ENCODE results near the gene SNX1.

The SNX1 gene

DNA sequence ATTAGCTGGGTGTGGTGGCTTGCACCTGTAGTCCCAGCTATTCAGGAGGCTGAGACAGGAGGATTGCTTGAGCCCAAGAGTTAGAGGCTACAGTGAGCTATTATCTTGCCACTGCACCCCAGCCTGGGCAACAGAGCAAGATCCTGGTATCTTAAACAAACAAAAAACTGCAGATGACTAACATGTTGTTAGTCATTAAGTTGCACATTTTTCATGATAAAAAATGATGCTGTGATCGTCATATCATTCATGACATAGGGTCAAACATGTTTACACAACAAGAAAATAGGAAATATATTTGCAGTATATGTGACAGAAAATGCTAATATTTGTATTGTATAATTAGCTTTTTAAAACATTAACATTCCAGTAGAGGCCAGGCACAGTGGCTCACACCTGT is 29.3 kb upstream of the SNX1 start:
- no peak overlapping the region for H3K14ac ChIP-seq (ENCODE audit: low read length in 2 of 2)
- H3K9ac ChIP-seq (ENCODE audit: low read length) = no peak overlapping the region
- H3K4me1 ChIP-seq (ENCODE audit: control insufficient read depth, insufficient read depth, low read depth, low read length) = peaks cover 3% of the 10 kb centered on the region
- H2AK5ac ChIP-seq (ENCODE audit: low read length, severe bottlenecking) = no peak overlapping the region
- WGBS = no CpG with 5 or more reads among the region's 1 CpG
- H2BK5ac ChIP-seq (ENCODE audit: low read depth, low read length, poor library complexity, severe bottlenecking) = no peak overlapping the region
- H3K4ac ChIP-seq (ENCODE audit: low read depth in 1 of 2, low read length in 2 of 2) = no peak overlapping the region
- H3K9me3 ChIP-seq (ENCODE audit: control insufficient read depth, low read length) = no peaks in the 10 kb centered on the region
- H3K18ac ChIP-seq (ENCODE audit: low read depth in 1 of 2, low read length in 2 of 2) = no peak overlapping the region
- H3K79me1 ChIP-seq (replicated peaks; ENCODE audit: low read length, poor library complexity, severe bottlenecking) = no peaks in the 10 kb centered on the region
- no peak for DNase-seq
- no peak overlapping the region for H2BK12ac ChIP-seq (ENCODE audit: low read length in 2 of 2)
- no peak overlapping the region for H4K91ac ChIP-seq (ENCODE audit: low read length)
- no peak overlapping the region for H3K27ac ChIP-seq (ENCODE audit: low read length, poor library complexity, severe bottlenecking)
- H3K4me2 ChIP-seq (ENCODE audit: low read length, poor library complexity, severe bottlenecking) = no peak overlapping the region
- no peaks in the 10 kb centered on the region for H3K36me3 ChIP-seq (ENCODE audit: control insufficient read depth in 1 of 2, insufficient read depth in 2 of 2, low read depth in 1 of 2, low read length in 2 of 2)
- no peak overlapping the region for H2BK120ac ChIP-seq (ENCODE audit: low read depth, low read length)
- no peak overlapping the region for H3K4me3 ChIP-seq (ENCODE audit: insufficient read depth in 1 of 2, low read depth in 1 of 2, low read length in 2 of 2)
- H3K27me3 ChIP-seq (ENCODE audit: control insufficient read depth in 1 of 2, insufficient read depth in 1 of 2, low read length in 2 of 2) = no peaks in the 10 kb centered on the region
- H2BK15ac ChIP-seq (ENCODE audit: low read depth, poor library complexity, severe bottlenecking) = no peak overlapping the region
- H4K8ac ChIP-seq (ENCODE audit: low read length) = no peak overlapping the region
- no peak overlapping the region for H2AFZ ChIP-seq (ENCODE audit: low read depth, low read length)
- no peak overlapping the region for H3K23ac ChIP-seq (ENCODE audit: low read length in 2 of 2)

DNA sequence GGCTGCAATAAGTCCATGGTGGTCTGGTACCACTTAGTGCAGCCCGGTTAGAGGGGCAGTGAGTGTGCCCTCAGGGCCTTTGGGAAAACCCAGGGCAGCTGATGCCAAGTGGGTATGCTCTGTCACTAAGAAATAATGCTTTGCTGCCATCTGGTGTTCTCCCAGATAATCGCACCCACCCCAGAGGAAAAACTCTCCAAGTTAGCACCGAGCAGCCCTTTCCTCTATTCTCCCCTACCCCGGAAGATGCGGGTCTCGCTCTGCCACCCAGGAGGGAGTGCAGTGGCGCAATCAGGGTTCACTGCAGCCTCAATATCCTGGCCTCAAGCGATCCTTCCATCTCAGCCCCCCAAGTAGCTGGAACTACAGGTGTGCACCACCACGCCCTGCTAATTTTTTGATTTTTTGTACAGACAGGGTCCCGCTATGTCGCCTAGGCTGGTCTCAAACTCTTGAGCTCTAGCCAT is 28.2 kb upstream of the SNX1 start:
- H3K18ac ChIP-seq (ENCODE audit: low read depth in 1 of 2, low read length in 2 of 2) = no peak overlapping the region
- peaks cover 4 to 5% of the 10 kb centered on the region in 2 experiments for H3K36me3 ChIP-seq (ENCODE audit: control insufficient read depth in 1 of 2, insufficient read depth in 2 of 2, low read depth in 1 of 2, low read length in 2 of 2)
- peak; percentile 74 for DNase-seq
- no peak overlapping the region for H3K4ac ChIP-seq (ENCODE audit: low read depth in 1 of 2, low read length in 2 of 2)
- no peaks in the 10 kb centered on the region for H3K27me3 ChIP-seq (ENCODE audit: control insufficient read depth in 1 of 2, insufficient read depth in 1 of 2, low read length in 2 of 2)
- H3K9ac ChIP-seq (ENCODE audit: low read length) = peak overlapping the region; percentile 79
- H3K79me1 ChIP-seq (replicated peaks; ENCODE audit: low read length, poor library complexity, severe bottlenecking) = no peaks in the 10 kb centered on the region
- no peak overlapping the region for H2BK15ac ChIP-seq (ENCODE audit: low read depth, poor library complexity, severe bottlenecking)
- H3K4me2 ChIP-seq (ENCODE audit: low read length, poor library complexity, severe bottlenecking) = peak overlapping the region; percentile 29
- no peak overlapping the region for H2BK120ac ChIP-seq (ENCODE audit: low read depth, low read length)
- no peak overlapping the region for H4K91ac ChIP-seq (ENCODE audit: low read length)
- H3K14ac ChIP-seq (ENCODE audit: low read length in 2 of 2) = no peak overlapping the region
- no peak overlapping the region for H2AK5ac ChIP-seq (ENCODE audit: low read length, severe bottlenecking)
- H3K9me3 ChIP-seq (ENCODE audit: control insufficient read depth, low read length) = no peaks in the 10 kb centered on the region
- peak overlapping the region in 1 of 2 experiments; percentile 49 for H2BK12ac ChIP-seq (ENCODE audit: low read length in 2 of 2)
- 28% methylated on average over 11 of the region's 11 CpGs for WGBS
- H3K4me3 ChIP-seq (ENCODE audit: insufficient read depth in 1 of 2, low read depth in 1 of 2, low read length in 2 of 2) = no peak overlapping the region
- no peak overlapping the region for H3K27ac ChIP-seq (ENCODE audit: low read length, poor library complexity, severe bottlenecking)
- H4K8ac ChIP-seq (ENCODE audit: low read length) = no peak overlapping the region
- H2BK5ac ChIP-seq (ENCODE audit: low read depth, low read length, poor library complexity, severe bottlenecking) = no peak overlapping the region
- peaks cover 6% of the 10 kb centered on the region for H3K4me1 ChIP-seq (ENCODE audit: control insufficient read depth, insufficient read depth, low read depth, low read length)
- H2AFZ ChIP-seq (ENCODE audit: low read depth, low read length) = peak overlapping the region; percentile 43
- no peak overlapping the region for H3K23ac ChIP-seq (ENCODE audit: low read length in 2 of 2)

DNA sequence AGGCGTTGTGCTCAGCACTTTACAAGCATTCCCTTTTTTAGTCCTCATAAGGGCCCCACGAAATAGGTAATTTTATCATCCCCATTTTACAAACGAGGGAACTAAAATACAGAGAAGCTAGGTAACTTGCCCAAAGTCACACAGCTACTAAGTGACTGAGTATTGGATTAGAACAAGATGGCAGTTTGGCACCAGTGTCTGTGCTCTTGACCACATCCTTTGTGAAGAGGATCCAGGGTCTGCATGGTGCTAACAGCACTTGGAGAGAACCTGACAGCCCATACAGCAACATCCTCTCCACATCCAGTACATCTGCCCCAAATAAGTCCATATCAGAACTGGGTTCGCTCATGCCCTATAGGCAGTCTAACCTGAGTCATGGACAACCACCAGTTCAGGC is 27.6 kb upstream of the SNX1 start:
- Histone ChIP-seq H3K9ac (ENCODE audit: low read length) (peak overlapping the region; percentile 79), H2BK5ac (ENCODE audit: low read depth, low read length, poor library complexity, severe bottlenecking) (no peak overlapping the region), H3K27ac (ENCODE audit: low read length, poor library complexity, severe bottlenecking) (no peak overlapping the region), H3K4me3 (ENCODE audit: insufficient read depth in 1 of 2, low read depth in 1 of 2, low read length in 2 of 2) (no peak overlapping the region), H3K14ac (ENCODE audit: low read length in 2 of 2) (no peak overlapping the region), H2BK120ac (ENCODE audit: low read depth, low read length) (no peak overlapping the region), H3K79me1 (replicated peaks; ENCODE audit: low read length, poor library complexity, severe bottlenecking) (no peaks in the 10 kb centered on the region), H2AK5ac (ENCODE audit: low read length, severe bottlenecking) (no peak overlapping the region), H4K91ac (ENCODE audit: low read length) (no peak overlapping the region), H2BK12ac (ENCODE audit: low read length in 2 of 2) (no peak overlapping the region), H2AFZ (ENCODE audit: low read depth, low read length) (no peak overlapping the region), H3K23ac (ENCODE audit: low read length in 2 of 2) (no peak overlapping the region), H3K4me1 (ENCODE audit: control insufficient read depth, insufficient read depth, low read depth, low read length) (peaks cover 6% of the 10 kb centered on the region), H3K4me2 (ENCODE audit: low read length, poor library complexity, severe bottlenecking) (no peak overlapping the region), H2BK15ac (ENCODE audit: low read depth, poor library complexity, severe bottlenecking) (no peak overlapping the region), H4K8ac (ENCODE audit: low read length) (no peak overlapping the region), H3K4ac (ENCODE audit: low read depth in 1 of 2, low read length in 2 of 2) (no peak overlapping the region), H3K36me3 (ENCODE audit: control insufficient read depth in 1 of 2, insufficient read depth in 2 of 2, low read depth in 1 of 2, low read length in 2 of 2) (peaks cover 4 to 8% of the 10 kb centered on the region in 2 experiments), H3K18ac (ENCODE audit: low read depth in 1 of 2, low read length in 2 of 2) (no peak overlapping the region), H3K27me3 (ENCODE audit: control insufficient read depth in 1 of 2, insufficient read depth in 1 of 2, low read length in 2 of 2) (no peaks in the 10 kb centered on the region), H3K9me3 (ENCODE audit: control insufficient read depth, low read length) (no peaks in the 10 kb centered on the region)
- 65% methylated on average over 3 of the region's 4 CpGs for WGBS
- no peak for DNase-seq

DNA sequence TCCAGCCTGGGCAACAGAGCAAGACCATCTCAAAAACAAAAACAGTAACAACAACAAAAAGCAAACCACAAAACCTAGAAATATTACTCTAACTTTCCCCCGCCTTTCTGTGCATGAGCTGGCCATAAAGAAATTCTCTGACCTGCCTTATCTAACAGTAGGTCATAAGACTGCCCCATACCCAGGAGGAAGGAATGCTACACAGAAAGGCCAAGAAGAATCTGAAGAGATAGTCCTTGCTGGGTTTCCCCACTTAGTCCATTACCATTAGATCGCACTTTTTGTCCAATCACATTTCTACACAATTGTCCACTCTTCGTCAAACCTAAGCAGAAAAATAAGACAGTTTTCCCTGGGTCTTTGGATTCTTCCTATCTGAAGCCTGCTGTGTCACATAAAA is 25.7 kb upstream of the SNX1 start:
- H2BK5ac ChIP-seq (ENCODE audit: low read depth, low read length, poor library complexity, severe bottlenecking) = no peak overlapping the region
- H3K4me1 ChIP-seq (ENCODE audit: control insufficient read depth, insufficient read depth, low read depth, low read length) = peaks cover 6% of the 10 kb centered on the region
- no peak overlapping the region for H2BK15ac ChIP-seq (ENCODE audit: low read depth, poor library complexity, severe bottlenecking)
- no peak overlapping the region for H3K4ac ChIP-seq (ENCODE audit: low read depth in 1 of 2, low read length in 2 of 2)
- H2AFZ ChIP-seq (ENCODE audit: low read depth, low read length) = no peak overlapping the region
- WGBS = 97% methylated on average over 3 of the region's 3 CpGs
- H2BK120ac ChIP-seq (ENCODE audit: low read depth, low read length) = no peak overlapping the region
- no peak overlapping the region for H3K4me2 ChIP-seq (ENCODE audit: low read length, poor library complexity, severe bottlenecking)
- H3K18ac ChIP-seq (ENCODE audit: low read depth in 1 of 2, low read length in 2 of 2) = peak overlapping the region in 1 of 2 experiments; percentile 21
- peaks cover 6 to 25% of the 10 kb centered on the region in 2 experiments for H3K36me3 ChIP-seq (ENCODE audit: control insufficient read depth in 1 of 2, insufficient read depth in 2 of 2, low read depth in 1 of 2, low read length in 2 of 2)
- H2AK5ac ChIP-seq (ENCODE audit: low read length, severe bottlenecking) = peak overlapping the region; percentile 26
- peak overlapping the region; percentile 59 for H4K91ac ChIP-seq (ENCODE audit: low read length)
- peak overlapping the region; percentile 36 for H4K8ac ChIP-seq (ENCODE audit: low read length)
- no peaks in the 10 kb centered on the region for H3K27me3 ChIP-seq (ENCODE audit: control insufficient read depth in 1 of 2, insufficient read depth in 1 of 2, low read length in 2 of 2)
- H3K4me3 ChIP-seq (ENCODE audit: insufficient read depth in 1 of 2, low read depth in 1 of 2, low read length in 2 of 2) = no peak overlapping the region
- no peaks in the 10 kb centered on the region for H3K9me3 ChIP-seq (ENCODE audit: control insufficient read depth, low read length)
- H2BK12ac ChIP-seq (ENCODE audit: low read length in 2 of 2) = no peak overlapping the region
- no peak overlapping the region for H3K23ac ChIP-seq (ENCODE audit: low read length in 2 of 2)
- peak overlapping the region; percentile 78 for H3K9ac ChIP-seq (ENCODE audit: low read length)
- H3K79me1 ChIP-seq (replicated peaks; ENCODE audit: low read length, poor library complexity, severe bottlenecking) = peaks cover 5% of the 10 kb centered on the region
- no peak overlapping the region for H3K27ac ChIP-seq (ENCODE audit: low read length, poor library complexity, severe bottlenecking)
- H3K14ac ChIP-seq (ENCODE audit: low read length in 2 of 2) = no peak overlapping the region
- no peak for DNase-seq

Measured in mesenchymal stem cell (in vitro differentiated cells and primary cell).